Psoas muscle (tissue), 8 donors: ENCODE measurements around the gene SENP7. TPM values are rescaled to one million over a fixed set of nuclear protein-coding genes. Genes with fewer than 3 reads are reported as not detected.

Source experiments
- ATAC-seq, 4 donors: fragments of 200-7000 bp; cut with Tn5 transposase; one replicate each; pipeline ENCODE4 v1.9.1; 2020; ENCODE audit warnings: moderate library complexity in 3 of 4, mild to moderate bottlenecking in 2 of 4
- DNase-seq, 2 donors: peaks; one replicate each; pipeline ENCODE4 v3.0.0-alpha.2; 2020
- H3K27ac ChIP-seq: fragments of 200-600 bp; one replicate; pipeline ENCODE4 v1.8.0; 2022
- H3K27me3 ChIP-seq, 3 donors: fragments of 200-600 bp in 1 of 3; one replicate each; pipeline versions ENCODE4 v1.6.1 to v1.8.0; 2013 to 2022; ENCODE audit warnings: low read length in 2 of 3, mild to moderate bottlenecking in 2 of 3, moderate library complexity in 1 of 3; ENCODE audit not compliant: insufficient read depth in 3 of 3
- H3K36me3 ChIP-seq, 2 donors: fragments of 200-600 bp in 1 of 2; one replicate each; pipeline versions ENCODE4 v1.6.1 to v1.8.0; 2013 to 2022; ENCODE audit warnings: low read depth in 1 of 2, mild to moderate bottlenecking in 1 of 2, moderate library complexity in 1 of 2; ENCODE audit not compliant: insufficient read depth in 1 of 2
- H3K4me1 ChIP-seq: fragments of 200-600 bp; one replicate; pipeline ENCODE4 v1.8.0; 2022
- H3K4me3 ChIP-seq: fragments of 200-600 bp; one replicate; pipeline ENCODE4 v1.8.0; 2022; ENCODE audit warnings: mild to moderate bottlenecking
- H3K9me3 ChIP-seq: fragments of 200-600 bp; one replicate; pipeline ENCODE4 v1.8.0; 2022
- CTCF ChIP-seq: fragments of 200-600 bp; IDR thresholded peaks from one replicate; pipeline ENCODE4 v1.8.0; 2022; ENCODE audit warnings: antibody characterized with exemption
- WGBS, 3 donors: extraction: QIAGEN DNeasy Blood & Tissue Kit; methylation state at CpG; one replicate each; pipeline versions ENCODE4 v1.1.6 to v1.1.7; 2013; 5-methylcytosine and 5-hydroxymethylcytosine counted together
- intact Hi-C, 2 donors: fragments of 100-400 bp; cut with DNase I; formaldehyde crosslinking; loops; one replicate each; pipeline versions ENCODE4 v1.11.0 to v1.14.2; 2022
- polyA plus RNA-seq, 3 donors: library from polyadenylated mRNA; stranded (reverse); fragments of 200-250 nt; gene quantifications; one replicate each; pipeline ENCODE4 v1.2.3, GENCODE V29; 2013
- total RNA-seq, 4 donors: library from RNA; stranded (reverse); fragmentation: NEBNext Ultra II Directional in 2 of 4; extraction: Animal tissue kit (Norgen Biotek cat#: 25700) in 2 of 4; gene quantifications; one replicate each; pipeline versions ENCODE4 v1.2.1 to v1.2.4, GENCODE V29; 2021 to 2023
- donor health status: healthy with polysubstance abuse.
- donor health status: DM: no; HTN: no; CAD: no; lungs with moderate emphysema.
- donor health status: Bipolar disorder and iron deficiency.
- donor health status: healthy.
- donor health status: DM: yes; HTN: yes; CAD: no.
- donor health status: DM: no; HTN: no; CAD: no.
- donor health status: DM: no; HTN: no; CAD: no.
- donor health status: DM: yes; HTN: yes; CAD: no.

Gene SENP7
- total and polyA plus RNA-seq, 7 donors, result 4.2 to 8.7 (median 7.7) TPM

- DNase-seq (no peak), ATAC-seq (peak in 2 of 4 donors; percentile 14 to 34)
- H3K36me3 ChIP-seq, result no peaks in the 10 kb centered on the region
- peaks cover 15% of the 10 kb centered on the region for H3K9me3 ChIP-seq
- no peak for TF ChIP-seq CTCF
- no peaks in the 10 kb centered on the region for H3K27me3 ChIP-seq
- 24 to 29% (median 25%) methylated on average over 3 of the region's 3 CpGs for WGBS, 3 donors
- no peak overlapping the region for H3K4me3 ChIP-seq
- H3K4me1 ChIP-seq, result peaks cover 10% of the 10 kb centered on the region
- intact Hi-C loops, result no loop called here
- no peak overlapping the region for H3K27ac ChIP-seq
Measured at GRCh38 chr3:101377796-101378195, 135.2 kb downstream of the SENP7 start.

- DNase-seq, result no peak
- no peak for TF ChIP-seq CTCF
- peaks cover 15% of the 10 kb centered on the region for H3K9me3 ChIP-seq
- H3K36me3 ChIP-seq, result no peaks in the 10 kb centered on the region
- WGBS, 3 donors, result 84 to 90% (median 87%) methylated on average over 4 of the region's 4 CpGs
- H3K4me3 ChIP-seq, result no peak overlapping the region
- H3K27me3 ChIP-seq, result no peaks in the 10 kb centered on the region
- H3K27ac ChIP-seq, result no peak overlapping the region
- ATAC-seq, result no peak
- intact Hi-C loops, result no loop called here
- peaks cover 10% of the 10 kb centered on the region for H3K4me1 ChIP-seq
Measured at GRCh38 chr3:101377209-101377608, 135.8 kb downstream of the SENP7 start.

GRCh38 chr3:101375586-101375985 lies 137.4 kb downstream of the SENP7 start:
- H3K9me3 ChIP-seq, result peaks cover 15% of the 10 kb centered on the region
- no peak for ATAC-seq

GRCh38 chr3:101362406-101362805 lies 150.6 kb downstream of the SENP7 start:
- Histone ChIP-seq H3K9me3 (no peaks in the 10 kb centered on the region), H3K36me3 (peaks cover 0 to 33% of the 10 kb centered on the region in 2 donors), H3K4me3 (no peak overlapping the region), H3K4me1 (no peaks in the 10 kb centered on the region), H3K27me3 (no peaks in the 10 kb centered on the region), H3K27ac (no peak overlapping the region)
- ATAC-seq (no peak), DNase-seq (no peak)
- 77 to 88% (median 80%) methylated on average over 2 of the region's 2 CpGs for WGBS, 3 donors
- intact Hi-C loops, result no loop called here
- no peak for TF ChIP-seq CTCF

More at GRCh38 chr3:101375586-101375985, 137.4 kb downstream of the SENP7 start:
- H3K4me3 ChIP-seq, result no peak overlapping the region
- no peaks in the 10 kb centered on the region for H3K27me3 ChIP-seq
- no peak for TF ChIP-seq CTCF
- peaks cover 10% of the 10 kb centered on the region for H3K4me1 ChIP-seq
- H3K27ac ChIP-seq, result no peak overlapping the region
- DNase-seq, result no peak
- H3K36me3 ChIP-seq, result peaks cover 0 to 12% of the 10 kb centered on the region in 2 donors
- intact Hi-C loops, result no loop called here

GRCh38 chr3:101351829-101352228 lies 161.2 kb downstream of the SENP7 start:
- DNase-seq (no peak), ATAC-seq (no peak)
- peaks cover 0 to 25% of the 10 kb centered on the region in 2 donors for H3K36me3 ChIP-seq
- no peak for TF ChIP-seq CTCF
- H3K27ac ChIP-seq, result no peak overlapping the region
- 61 to 75% (median 65%) methylated on average over 1 of the region's 1 CpG for WGBS, 3 donors
- H3K9me3 ChIP-seq, result no peaks in the 10 kb centered on the region
- H3K4me1 ChIP-seq, result no peaks in the 10 kb centered on the region
- intact Hi-C loops, result no loop called here
- no peak overlapping the region for H3K4me3 ChIP-seq
- H3K27me3 ChIP-seq, result no peaks in the 10 kb centered on the region
